Measurements from ENCODE around the gene AGXT2. TPM values are rescaled to one million over a fixed set of nuclear protein-coding genes. Genes with fewer than 3 reads are reported as not detected.
A peak's percentile ranks its signal among the peaks of the same experiment; 100 is the strongest.
"Not testable (repeated sequence)": the region's sequence is repeated elsewhere in the genome, so short reads cannot be mapped to it uniquely, and the experiment has no call there.

Gene AGXT2
- total RNA-seq, 1 donor from 2014 or later: not detected

GRCh38 chr5:35012796-35013195 is 35.0 kb downstream of the AGXT2 start:
- DNase-seq (ENCODE audit: low spot score): no peak

- no peak for DNase-seq (ENCODE audit: low spot score)
Observed at GRCh38 chr5:35012365-35012764, 35.4 kb downstream of the AGXT2 start.

- no peak for DNase-seq (ENCODE audit: low spot score)
Observed at GRCh38 chr5:35010676-35011075, 37.1 kb downstream of the AGXT2 start.

- DNase-seq (ENCODE audit: low spot score): no peak
Observed at GRCh38 chr5:35009657-35010056, 38.1 kb downstream of the AGXT2 start.

GRCh38 chr5:35009019-35009418 is 38.7 kb downstream of the AGXT2 start:
- DNase-seq (ENCODE audit: low spot score): no peak

- DNase-seq (ENCODE audit: low spot score): no peak
Observed at GRCh38 chr5:35004771-35005170, 43.0 kb downstream of the AGXT2 start.

- no peak for DNase-seq (ENCODE audit: low spot score)
Observed at GRCh38 chr5:35004200-35004599, 43.5 kb downstream of the AGXT2 start.

GRCh38 chr5:35003018-35003957 is 44.5 kb downstream of the AGXT2 start:
- peak; percentile 46 for DNase-seq (ENCODE audit: low spot score)

- DNase-seq (ENCODE audit: low spot score): no peak
Observed at GRCh38 chr5:35002459-35002858, 45.3 kb downstream of the AGXT2 start.

- DNase-seq (ENCODE audit: low spot score): no peak
Observed at GRCh38 chr5:35001842-35002241, 45.9 kb downstream of the AGXT2 start.

- DNase-seq (ENCODE audit: low spot score): no peak
Observed at GRCh38 chr5:34998058-34998789, 49.5 kb downstream of the AGXT2 start.

- no peak for DNase-seq (ENCODE audit: low spot score)
Observed at GRCh38 chr5:34996261-34996660, 51.5 kb downstream of the AGXT2 start.

GRCh38 chr5:34993951-34994350 is 53.8 kb downstream of the AGXT2 start:
- no peak for DNase-seq (ENCODE audit: low spot score)

GRCh38 chr5:34991486-34992238 is 56.1 kb downstream of the AGXT2 start:
- no peak for DNase-seq (ENCODE audit: low spot score)

- no peak for DNase-seq (ENCODE audit: low spot score)
Observed at GRCh38 chr5:34986965-34987364, 60.8 kb downstream of the AGXT2 start.

- DNase-seq (ENCODE audit: low spot score): no peak
Observed at GRCh38 chr5:34982823-34983222, 64.9 kb downstream of the AGXT2 start.

- DNase-seq (ENCODE audit: low spot score): no peak
Observed at GRCh38 chr5:34978681-34979080, 69.1 kb downstream of the AGXT2 start.

GRCh38 chr5:34977934-34978613 is 69.7 kb downstream of the AGXT2 start:
- no peak for DNase-seq (ENCODE audit: low spot score)

GRCh38 chr5:34976347-34976746 is 71.4 kb downstream of the AGXT2 start:
- no peak for DNase-seq (ENCODE audit: low spot score)

GRCh38 chr5:34971655-34972054 is 76.1 kb downstream of the AGXT2 start:
- not testable (repeated sequence) for DNase-seq (ENCODE audit: low spot score)

GRCh38 chr5:34970552-34970951 is 77.2 kb downstream of the AGXT2 start:
- no peak for DNase-seq (ENCODE audit: low spot score)

GRCh38 chr5:34968258-34968657 is 79.5 kb downstream of the AGXT2 start:
- DNase-seq (ENCODE audit: low spot score): no peak
